ENCODE data around the gene SIKE1.

- TF ChIP-seq POLR2AphosphoS5 (IDR thresholded peaks at IDR 0.05; ENCODE audit: borderline replicate concordance, low read depth, low read length) (no peak), EZH2 (IDR thresholded peaks at IDR 0.05) (no peak), FOXP2 (optimal IDR thresholded peaks at IDR 0.05; ENCODE audit: control extremely low read depth, extremely low read length, insufficient read depth) (no peak)
Measured at GRCh38 chr1:114771992-114772391, 8.5 kb downstream of the SIKE1 start.
